Measurements from ENCODE around the gene EZR. TPM values are rescaled to one million over a fixed set of nuclear protein-coding genes. Genes with fewer than 3 reads are reported as not detected.
"Not testable (repeated sequence)": the region's sequence is repeated elsewhere in the genome, so short reads cannot be mapped to it uniquely, and the experiment has no call there.

The EZR gene
- total RNA-seq, 1 donor from 2014 or later = 489 TPM

GRCh38 chr6:158825951-158826306 lies 6.8 kb upstream of the EZR start:
- no peak for DNase-seq
- peak overlapping the region; percentile 78 for H3K27ac Mint-ChIP-seq
- no peaks in the 10 kb centered on the region for H3K27me3 Mint-ChIP-seq
- no peaks in the 10 kb centered on the region for H3K9me3 Mint-ChIP-seq
- H3K4me1 Mint-ChIP-seq = peaks cover 44% of the 10 kb centered on the region
- no peak overlapping the region for H3K4me3 Mint-ChIP-seq
- no peaks in the 10 kb centered on the region for H3K36me3 Mint-ChIP-seq (ENCODE audit: low read depth)
- intact Hi-C loops (cut with micrococcal nuclease) = loop anchor here (2.0 kb wide), 1 partner anchor 17 kb away; no protein-coding TSS in a partner anchor
- POLR2A ChIA-PET = interaction anchor here (0.6 to 15.8 kb wide), 7 partner anchors 9 to 110 kb away, joined by 3 to 454 read pairs (median 13); no protein-coding TSS in a partner anchor
- ATAC-seq (ENCODE audit: low read depth) = no peak
- CTCF ChIA-PET = no interaction called here
- no peak for TF ChIP-seq CTCF (IDR thresholded peaks at IDR 0.05)

DNA sequence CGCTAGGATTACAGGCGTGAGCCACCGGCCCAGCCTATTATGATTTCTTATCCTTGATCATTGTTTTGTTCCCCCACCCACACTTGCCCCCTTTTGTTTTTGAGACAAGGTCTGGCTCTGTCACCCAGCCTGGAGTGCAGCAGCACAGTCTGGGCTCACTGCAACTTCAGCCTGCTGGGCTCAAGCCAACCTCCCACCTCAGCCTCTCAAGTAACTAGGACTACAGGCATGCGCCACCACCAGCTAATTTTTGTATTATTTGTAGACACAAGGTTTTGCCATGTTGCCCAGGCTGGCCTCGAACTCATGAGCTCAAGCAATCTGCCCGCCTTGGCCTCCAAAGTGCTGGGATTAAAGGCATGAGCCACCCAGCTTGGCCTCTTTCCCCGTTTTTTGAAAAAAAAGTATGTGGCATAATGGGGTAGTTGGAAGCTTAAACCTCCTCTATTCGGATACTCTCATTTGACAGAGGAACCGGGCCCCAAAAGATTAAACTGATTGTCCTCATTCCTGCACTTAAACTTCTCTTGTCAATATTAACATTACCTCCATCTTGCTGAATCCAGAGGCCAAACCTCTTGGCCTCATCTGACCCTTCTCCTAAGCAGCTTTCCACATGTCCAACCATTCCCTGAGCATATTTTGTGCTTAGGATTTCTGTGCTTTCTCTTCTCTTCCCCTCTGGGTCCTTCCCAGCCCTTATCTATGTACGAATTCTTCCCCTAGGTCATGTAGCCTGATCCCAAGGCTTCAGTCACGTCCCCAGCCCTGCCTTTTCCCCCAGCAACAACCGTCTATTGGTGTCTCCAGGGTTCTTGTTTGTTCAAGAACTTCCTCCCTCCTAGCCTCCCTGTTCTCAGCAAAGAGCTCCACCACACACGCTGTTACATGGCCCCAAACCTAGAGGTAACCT lies 6.1 kb upstream of the EZR start:
- CTCF ChIA-PET = interaction anchor here (1.5 kb wide), 1 partner anchor 44 kb away, joined by 3 read pairs; no protein-coding TSS in a partner anchor
- Mint-ChIP-seq H3K36me3 (ENCODE audit: low read depth) (no peaks in the 10 kb centered on the region), H3K27me3 (no peaks in the 10 kb centered on the region), H3K4me1 (peaks cover 44% of the 10 kb centered on the region), H3K27ac (peak overlapping the region; percentile 78), H3K4me3 (no peak overlapping the region), H3K9me3 (no peaks in the 10 kb centered on the region)
- POLR2A ChIA-PET = interaction anchor here (0.6 to 15.8 kb wide), 9 partner anchors 8 to 174 kb away, joined by 3 to 454 read pairs (median 13); partner anchors contain the start of gene RSPH3
- no peak for TF ChIP-seq CTCF (IDR thresholded peaks at IDR 0.05)
- DNase-seq (no peak), ATAC-seq (ENCODE audit: low read depth) (no peak)
- intact Hi-C loops (cut with micrococcal nuclease) = no loop called here

GRCh38 chr6:158823616-158824015 lies 4.4 kb upstream of the EZR start:
- ATAC-seq (ENCODE audit: low read depth); H3K9me3 Mint-ChIP-seq; H3K27me3 Mint-ChIP-seq; DNase-seq; H3K36me3 Mint-ChIP-seq (ENCODE audit: low read depth); H3K4me3 Mint-ChIP-seq; intact Hi-C loops (cut with micrococcal nuclease); H3K27ac Mint-ChIP-seq: not testable (repeated sequence)
- CTCF ChIA-PET = interaction anchor here (1.5 kb wide), 1 partner anchor 46 kb away, joined by 3 read pairs; no protein-coding TSS in a partner anchor
- POLR2A ChIA-PET = interaction anchor here (1.4 to 15.8 kb wide), 4 partner anchors 20 to 108 kb away, joined by 3 to 454 read pairs (median 4); no protein-coding TSS in a partner anchor
- H3K4me1 Mint-ChIP-seq = peaks cover 49% of the 10 kb centered on the region

DNA sequence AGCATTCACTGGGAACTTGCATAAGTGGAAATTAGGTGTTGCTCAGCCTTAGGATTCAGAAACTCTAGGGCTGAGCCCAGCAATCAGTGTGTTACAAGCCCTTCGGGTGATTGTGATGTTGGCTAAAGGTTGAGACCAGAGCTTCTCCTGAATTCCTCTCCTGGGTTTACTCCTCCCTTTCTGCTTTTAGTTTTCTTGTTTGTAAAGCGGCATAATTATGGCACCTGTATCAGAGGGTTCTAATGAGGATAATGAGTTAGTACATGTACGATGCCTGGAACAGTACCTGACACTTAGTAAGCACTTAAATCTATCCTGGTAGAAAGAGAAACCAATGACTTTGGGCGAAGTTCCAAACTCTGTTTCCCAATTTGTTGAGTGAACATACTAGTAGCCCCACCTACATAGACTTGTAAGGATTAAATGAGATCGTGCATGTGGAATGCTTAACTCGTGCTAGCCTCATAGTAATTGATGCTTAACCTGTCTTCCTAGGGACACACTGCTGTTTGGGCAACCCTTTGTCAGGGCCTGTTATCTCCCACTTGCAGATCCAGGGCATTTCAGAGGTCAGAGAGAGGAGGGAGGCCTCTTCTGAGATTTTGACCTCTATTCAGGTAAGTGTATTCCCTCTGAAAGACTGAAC lies 932 bp upstream of the EZR start:
- no peak for ATAC-seq (ENCODE audit: low read depth)
- TF ChIP-seq CTCF (IDR thresholded peaks at IDR 0.05) = no peak
- Mint-ChIP-seq H3K4me3 (peak overlapping the region; percentile 100), H3K27me3 (no peaks in the 10 kb centered on the region), H3K36me3 (ENCODE audit: low read depth) (peaks cover 29% of the 10 kb centered on the region), H3K9me3 (no peaks in the 10 kb centered on the region), H3K27ac (peak overlapping the region; percentile 95), H3K4me1 (peaks cover 44% of the 10 kb centered on the region)
- intact Hi-C loops (cut with micrococcal nuclease) = loop anchor here (1.0 to 5.0 kb wide), 8 partner anchors 7 to 287 kb away; no protein-coding TSS in a partner anchor
- POLR2A ChIA-PET = interaction anchor here (0.7 to 15.8 kb wide), 24 partner anchors 8 to 180 kb away, joined by 3 to 454 read pairs (median 9); partner anchors contain the start of gene RSPH3
- CTCF ChIA-PET = interaction anchor here (1.0 to 1.5 kb wide), 4 partner anchors 28 to 153 kb away, joined by 3 to 7 read pairs (median 4); no protein-coding TSS in a partner anchor
- no peak for DNase-seq

DNA sequence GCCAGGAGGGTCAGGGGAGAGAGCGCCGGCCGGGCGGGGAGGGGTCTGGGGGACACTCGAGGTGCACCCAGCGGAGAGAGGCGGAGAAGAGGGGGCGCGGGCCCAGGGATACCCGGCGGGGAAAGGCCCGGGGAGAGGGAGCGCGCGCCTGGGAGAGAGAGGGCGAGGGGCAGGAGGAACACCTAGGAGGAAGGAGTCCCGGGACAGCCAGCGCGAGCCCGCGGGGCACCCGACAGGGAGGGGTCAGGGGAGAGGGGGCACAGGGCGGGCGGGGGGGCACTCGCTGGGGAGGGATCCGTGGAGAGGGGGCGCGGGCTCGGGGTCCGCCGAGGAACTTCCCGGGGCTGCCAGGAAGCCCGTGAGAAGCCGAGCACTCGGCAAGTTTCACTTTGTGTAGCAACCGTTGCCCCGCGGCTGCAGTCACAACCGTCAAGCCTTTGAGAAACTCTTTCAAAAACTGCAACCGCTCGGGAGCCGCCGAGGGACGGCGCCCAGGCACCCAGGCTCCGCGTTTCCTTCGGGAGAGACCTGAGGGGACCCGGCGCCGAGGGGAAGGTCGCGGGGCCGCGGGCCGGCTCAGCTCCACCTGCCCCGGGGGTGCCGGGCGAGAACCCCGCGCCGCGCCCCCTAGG lies 471 bp downstream of the EZR start:
- ChIA-PET CTCF (interaction anchor here (0.7 to 1.5 kb wide), 5 partner anchors 27 to 140 kb away, joined by 3 to 7 read pairs (median 4); no protein-coding TSS in a partner anchor), POLR2A (interaction anchor here (0.6 to 15.8 kb wide), 31 partner anchors 9 to 299 kb away, joined by 3 to 454 read pairs (median 8); partner anchors contain the start of genes RSPH3 and SYTL3)
- Mint-ChIP-seq H3K27me3 (no peaks in the 10 kb centered on the region), H3K36me3 (ENCODE audit: low read depth) (peaks cover 43% of the 10 kb centered on the region), H3K4me1 (peaks cover 58% of the 10 kb centered on the region), H3K4me3 (peak overlapping the region; percentile 100), H3K27ac (peak overlapping the region; percentile 76), H3K9me3 (no peaks in the 10 kb centered on the region)
- no peak for TF ChIP-seq CTCF (IDR thresholded peaks at IDR 0.05)
- ATAC-seq (ENCODE audit: low read depth) (peak; percentile 37), DNase-seq (peak; percentile 72)
- intact Hi-C loops (cut with micrococcal nuclease) = loop anchor here (1.0 to 5.0 kb wide), 12 partner anchors 9 to 289 kb away; no protein-coding TSS in a partner anchor
